GM18519 (cell line): ENCODE results near the gene KLK13.

Experiments used
- ATAC-seq: cut with Tn5 transposase; IDR thresholded peaks from one replicate; pipeline ENCODE4 v1.9.1; 2021; ENCODE audit warnings: mild to moderate bottlenecking, moderate library complexity; ENCODE audit not compliant: unreplicated experiment, low FRiP score

Gene KLK13

GRCh38 chr19:51093510-51094345 lies 28.8 kb upstream of the KLK13 start:
- no peak for ATAC-seq

- ATAC-seq: no peak
Observed at GRCh38 chr19:51093101-51093500, 28.2 kb upstream of the KLK13 start.

DNA sequence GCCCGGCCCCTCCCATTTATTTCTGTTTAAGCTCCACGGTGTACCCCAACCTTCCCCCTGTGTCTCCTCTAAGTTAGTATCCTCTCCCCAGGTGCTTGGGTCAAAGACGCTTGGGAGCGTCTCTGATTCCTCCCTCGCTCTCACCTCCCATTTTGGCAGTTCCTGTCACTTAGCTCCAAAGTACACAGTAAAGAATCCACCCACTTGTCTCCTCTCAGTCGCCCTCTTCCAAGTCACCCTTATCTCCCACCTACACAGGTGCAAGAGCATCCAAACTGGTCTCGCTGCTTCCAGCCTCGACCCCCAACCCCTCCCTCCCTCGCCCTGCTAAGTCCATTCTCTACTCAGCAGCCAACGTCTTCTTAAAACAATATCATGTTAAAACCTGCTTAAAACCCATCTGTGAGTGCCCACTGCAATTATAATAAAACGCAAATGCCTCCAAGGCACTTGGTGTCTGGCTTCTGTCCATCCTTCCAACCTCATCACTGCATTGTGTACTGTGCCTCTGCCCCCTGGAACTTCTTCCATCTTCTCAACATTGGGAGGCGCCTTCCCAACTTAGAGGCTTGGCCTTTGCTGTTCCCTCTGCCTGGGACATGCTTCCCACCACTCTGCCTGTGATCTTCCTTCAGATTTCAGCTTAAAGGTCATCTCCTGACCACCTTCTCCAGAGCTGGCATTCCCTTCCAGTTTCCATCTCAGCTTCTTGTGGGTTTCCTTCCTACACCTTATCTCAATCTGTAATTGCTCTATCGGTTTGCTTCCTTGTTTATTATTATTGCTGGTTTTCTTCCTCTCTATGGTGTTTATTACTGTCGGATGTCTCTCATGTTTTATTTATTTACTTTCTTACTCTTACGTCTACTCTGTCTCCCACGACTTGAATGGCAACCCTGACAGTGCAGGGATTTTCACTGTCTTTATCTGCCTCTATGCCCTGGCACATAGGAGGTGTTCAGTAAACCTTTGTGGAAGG lies 27.3 kb upstream of the KLK13 start:
- ATAC-seq: no peak

- no peak for ATAC-seq
Observed at GRCh38 chr19:51091126-51091525, 26.2 kb upstream of the KLK13 start.

- ATAC-seq: no peak
Observed at GRCh38 chr19:51090471-51090870, 25.6 kb upstream of the KLK13 start.

- ATAC-seq: no peak
Observed at GRCh38 chr19:51089786-51090185, 24.9 kb upstream of the KLK13 start.

GRCh38 chr19:51086153-51086850 lies 21.4 kb upstream of the KLK13 start:
- ATAC-seq: no peak

DNA sequence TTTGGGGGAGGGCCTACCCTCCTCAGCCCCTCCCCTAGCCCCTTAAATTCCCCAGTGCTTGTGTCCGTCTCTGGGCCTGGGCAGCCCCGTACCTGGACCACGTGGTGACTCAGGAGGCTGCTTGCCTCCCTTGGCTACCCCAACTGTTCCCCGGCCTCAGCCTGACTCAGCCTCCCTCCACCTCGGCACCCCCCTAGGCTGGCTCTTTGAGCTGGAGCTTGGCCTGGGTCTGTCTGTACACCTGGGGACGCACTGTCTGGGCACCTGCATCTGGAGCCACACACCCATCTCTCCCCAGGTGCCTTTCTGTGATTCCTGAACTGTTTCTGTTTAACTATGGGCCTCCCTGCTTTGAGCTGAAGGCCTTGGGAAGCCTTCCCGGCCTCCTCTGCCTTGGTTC lies 19.6 kb upstream of the KLK13 start:
- ATAC-seq: no peak

GRCh38 chr19:51083783-51084182 lies 18.9 kb upstream of the KLK13 start:
- no peak for ATAC-seq

GRCh38 chr19:51083181-51083580 lies 18.3 kb upstream of the KLK13 start:
- ATAC-seq: no peak

DNA sequence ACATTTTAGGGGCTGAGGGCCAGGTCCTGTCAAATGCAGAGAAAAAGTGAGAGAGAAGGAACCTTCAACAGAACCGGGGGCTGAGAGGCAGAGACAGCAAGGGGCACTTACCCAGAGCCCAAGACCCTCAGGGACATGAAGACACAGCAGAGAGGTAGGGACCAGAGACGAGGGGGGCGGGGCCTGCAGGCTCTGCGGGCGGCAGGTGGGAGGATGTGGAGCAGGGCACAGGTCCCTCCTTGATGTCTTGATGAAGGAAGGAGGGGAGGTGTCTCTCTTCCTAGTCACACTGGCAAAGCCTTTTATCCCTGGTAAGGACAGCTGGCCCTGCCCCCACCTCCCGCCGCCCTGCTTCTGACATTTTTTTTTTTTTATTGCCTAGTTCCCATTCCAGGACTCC lies 17.7 kb upstream of the KLK13 start, which contains the start of gene KLK14:
Gene KLK14 (minus strand): TSS at position 277 of the 400 bp plus-strand sequence. CDS start 273 bp downstream, at position 4.
- no peak for ATAC-seq

GRCh38 chr19:51081476-51081875 lies 16.6 kb upstream of the KLK13 start:
- no peak for ATAC-seq

DNA sequence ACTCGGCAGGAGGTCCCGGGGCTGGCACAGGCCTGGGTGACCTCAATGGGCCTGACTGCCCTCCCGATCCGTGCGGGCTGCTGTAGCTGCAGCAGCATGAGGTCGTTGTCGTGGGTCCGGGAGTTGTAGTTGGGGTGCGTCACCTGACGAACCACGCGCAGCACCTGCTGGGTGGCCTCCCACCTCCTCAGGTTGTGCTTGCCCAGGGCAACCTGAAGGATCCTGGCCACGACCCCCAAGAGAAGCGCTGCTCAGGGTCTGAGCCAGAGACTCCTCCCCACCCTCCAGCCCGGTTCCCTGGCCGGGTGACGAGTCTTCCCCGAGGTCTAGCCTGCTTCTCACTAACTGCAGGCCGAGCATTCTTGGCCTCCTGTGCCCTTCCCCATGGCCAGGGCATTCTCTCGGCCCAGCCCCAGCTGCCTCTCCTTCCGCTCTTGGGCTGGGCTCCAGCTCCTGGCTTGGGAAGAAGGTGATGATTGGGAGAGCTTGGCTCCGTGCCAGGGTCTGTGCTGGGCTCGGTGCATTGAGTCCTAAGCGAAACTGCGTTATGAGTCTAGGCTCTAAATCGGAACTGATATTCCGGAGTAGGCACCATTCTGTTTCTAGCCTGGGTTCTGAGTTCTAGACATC lies 14.7 kb upstream of the KLK13 start:
- no peak for ATAC-seq

- ATAC-seq: no peak
Observed at GRCh38 chr19:51078731-51079130, 13.8 kb upstream of the KLK13 start.

DNA sequence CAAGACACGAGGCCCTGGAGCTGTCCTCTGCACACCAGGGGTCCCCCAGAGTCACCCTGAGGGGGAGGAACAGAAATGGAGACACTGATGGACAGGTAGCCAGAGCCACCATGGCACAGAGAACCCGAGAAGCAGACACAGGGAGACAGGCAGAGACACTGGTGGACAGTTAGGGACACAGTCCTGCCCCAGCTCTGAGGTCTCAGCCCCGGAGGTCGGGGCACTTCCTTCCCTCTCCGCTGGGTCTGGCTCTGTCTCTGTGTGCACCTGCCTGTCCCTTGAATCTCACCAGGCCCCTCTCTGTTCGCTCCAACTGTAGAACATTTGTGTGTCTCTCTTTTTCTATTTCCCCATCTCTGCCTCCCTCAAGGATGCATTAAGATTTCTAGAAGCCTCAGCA lies 13.2 kb upstream of the KLK13 start:
- ATAC-seq: no peak

- no peak for ATAC-seq
Observed at GRCh38 chr19:51076631-51077213, 11.8 kb upstream of the KLK13 start.

GRCh38 chr19:51075998-51076397 lies 11.1 kb upstream of the KLK13 start:
- no peak for ATAC-seq

- ATAC-seq: no peak
Observed at GRCh38 chr19:51071095-51071405, 6.2 kb upstream of the KLK13 start.

DNA sequence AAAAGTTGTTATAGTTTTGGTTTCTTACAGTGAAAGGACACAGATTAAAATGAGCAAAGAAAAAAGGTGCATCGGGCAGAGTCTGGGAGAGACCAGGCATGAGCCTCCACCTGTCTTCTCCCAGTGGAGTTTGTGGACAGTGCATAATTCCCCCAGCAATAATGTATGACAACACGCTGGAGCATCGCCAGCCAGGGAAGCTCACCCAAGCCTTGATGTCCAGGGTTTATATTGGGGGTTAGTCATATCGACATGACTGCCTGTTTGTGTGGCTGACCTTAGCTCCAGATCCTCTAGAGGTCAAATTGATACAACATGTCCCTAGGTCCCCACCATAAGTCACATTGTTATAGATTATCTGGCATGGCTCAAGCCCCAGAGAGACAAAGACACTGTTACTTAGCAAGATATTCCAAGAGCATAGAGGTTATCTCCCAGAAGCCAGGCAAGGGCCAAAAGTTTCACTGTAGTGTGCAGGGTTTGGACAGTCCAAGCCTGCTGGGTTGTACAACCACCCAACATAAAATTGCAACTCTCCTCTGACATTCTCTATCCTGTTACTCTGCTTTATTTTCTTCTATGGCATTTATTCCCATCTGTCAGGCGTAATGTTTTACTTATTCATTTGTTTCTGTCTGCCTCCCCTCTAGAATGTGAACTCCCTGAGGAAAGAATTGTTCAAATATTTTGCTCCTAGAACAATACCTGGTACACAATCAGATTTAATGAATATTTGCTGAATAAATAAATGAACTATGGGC lies 5.6 kb upstream of the KLK13 start:
- no peak for ATAC-seq
